HuH-7.5 (cell line): ENCODE measurements around the gene EXOSC2.
A peak's percentile ranks its signal among the peaks of the same experiment; 100 is the strongest.

Experiments
- DNase-seq: peaks from one replicate; pipeline ENCODE4 v3.0.0; 2011; ENCODE audit warnings: low spot score

The EXOSC2 gene

GRCh38 chr9:130698514-130698913 is 4.9 kb downstream of the EXOSC2 start:
- no peak for DNase-seq

GRCh38 chr9:130699047-130699446 is 5.5 kb downstream of the EXOSC2 start:
- DNase-seq: no peak

- peak; percentile 62 for DNase-seq
Observed at GRCh38 chr9:130701059-130702022, 7.8 kb downstream of the EXOSC2 start.

GRCh38 chr9:130703501-130703900 is 9.9 kb downstream of the EXOSC2 start:
- DNase-seq: no peak

- DNase-seq: no peak
Observed at GRCh38 chr9:130707225-130707976, 13.8 kb downstream of the EXOSC2 start.

GRCh38 chr9:130710822-130711352 is 17.3 kb downstream of the EXOSC2 start:
- no peak for DNase-seq

GRCh38 chr9:130711469-130711868 is 17.9 kb downstream of the EXOSC2 start:
- DNase-seq: no peak

GRCh38 chr9:130712564-130713285 is 19.1 kb downstream of the EXOSC2 start:
- peak; percentile 96 for DNase-seq

GRCh38 chr9:130713286-130713960 is 19.8 kb downstream of the EXOSC2 start:
- DNase-seq: no peak

- no peak for DNase-seq
Observed at GRCh38 chr9:130714586-130715110, 21.1 kb downstream of the EXOSC2 start.

GRCh38 chr9:130715270-130715669 is 21.7 kb downstream of the EXOSC2 start:
- DNase-seq: no peak

- no peak for DNase-seq
Observed at GRCh38 chr9:130718562-130718961, 25.0 kb downstream of the EXOSC2 start.

- no peak for DNase-seq
Observed at GRCh38 chr9:130720762-130721161, 27.2 kb downstream of the EXOSC2 start.

- no peak for DNase-seq
Observed at GRCh38 chr9:130728721-130729120, 35.1 kb downstream of the EXOSC2 start.

- DNase-seq: no peak
Observed at GRCh38 chr9:130729145-130729544, 35.6 kb downstream of the EXOSC2 start.

- no peak for DNase-seq
Observed at GRCh38 chr9:130731355-130731754, 37.8 kb downstream of the EXOSC2 start.

GRCh38 chr9:130732136-130732535 is 38.6 kb downstream of the EXOSC2 start:
- no peak for DNase-seq

- DNase-seq: no peak
Observed at GRCh38 chr9:130732793-130733221, 39.2 kb downstream of the EXOSC2 start.

GRCh38 chr9:130735566-130735965 is 42.0 kb downstream of the EXOSC2 start:
- no peak for DNase-seq

GRCh38 chr9:130736834-130737233 is 43.3 kb downstream of the EXOSC2 start:
- no peak for DNase-seq

- DNase-seq: no peak
Observed at GRCh38 chr9:130738281-130738680, 44.7 kb downstream of the EXOSC2 start.
